GM23338 (cell line): ENCODE measurements around the gene STPG2. TPM values are rescaled to one million over a fixed set of nuclear protein-coding genes. Genes with fewer than 3 reads are reported as not detected.

Experiments
- ATAC-seq: fragments of 200-7000 bp; cut with Tn5 transposase; 3 replicates; pipeline ENCODE4 v1.9.1; 2020
- DNase-seq: peaks from one replicate; pipeline ENCODE4 v3.0.0-alpha.2; 2015; ENCODE audit warnings: low spot score
- H2AFZ ChIP-seq: fragments of 200-600 bp; sonication (generic); 2 replicates; pipeline ENCODE4 v1.8.0; 2016; ENCODE audit warnings: antibody characterized with exemption, mild to moderate bottlenecking, moderate library complexity
- H3F3A ChIP-seq: fragments of 200-600 bp; sonication (generic); replicated peaks from 2 replicates; pipeline ENCODE4 v1.8.0; 2017; ENCODE audit warnings: antibody characterized with exemption, mixed run types, low read depth
- H3K27ac ChIP-seq: fragments of 200-600 bp; sonication (generic); 2 replicates; pipeline ENCODE4 v1.6.1; 2016; ENCODE audit warnings: low read depth
- H3K27me3 ChIP-seq: fragments of 200-600 bp; sonication (generic); 2 replicates; pipeline ENCODE4 v1.8.0; 2016; ENCODE audit warnings: mild to moderate bottlenecking, mixed run types, moderate library complexity; ENCODE audit not compliant: insufficient read depth
- H3K36me3 ChIP-seq: fragments of 200-600 bp; sonication (generic); 2 replicates; pipeline ENCODE4 v1.8.0; 2016; ENCODE audit warnings: mild to moderate bottlenecking; ENCODE audit not compliant: insufficient read depth
- H3K4me1 ChIP-seq: fragments of 200-600 bp; sonication (generic); 2 replicates; pipeline ENCODE4 v1.8.0; 2016; ENCODE audit warnings: mild to moderate bottlenecking, moderate library complexity; ENCODE audit not compliant: insufficient read depth
- H3K4me2 ChIP-seq: fragments of 200-600 bp; sonication (generic); 2 replicates; pipeline ENCODE4 v1.7.1; 2017; ENCODE audit warnings: mixed run types
- H3K4me3 ChIP-seq: fragments of 200-600 bp; sonication (generic); 2 replicates; pipeline ENCODE4 v1.6.1; 2016; ENCODE audit warnings: mixed run types
- H3K79me2 ChIP-seq: fragments of 200-600 bp; sonication (generic); replicated peaks from 2 replicates; pipeline ENCODE4 v1.8.0; 2017; ENCODE audit warnings: mild to moderate bottlenecking; ENCODE audit not compliant: insufficient read depth
- H3K9me2 ChIP-seq: fragments of 200-600 bp; sonication (generic); 2 replicates; pipeline ENCODE4 v1.8.0; 2017; ENCODE audit not compliant: insufficient read depth
- H4K20me1 ChIP-seq: fragments of 200-600 bp; sonication (generic); replicated peaks from 2 replicates; pipeline ENCODE4 v1.8.0; 2017; ENCODE audit warnings: mild to moderate bottlenecking; ENCODE audit not compliant: insufficient read depth
- H3K27ac Mint-ChIP-seq: 2 replicates; pipeline ENCODE4 v1.8.0; 2020; ENCODE audit warnings: inconsistent platforms, mild to moderate bottlenecking, moderate library complexity, mixed read lengths
- H3K27me3 Mint-ChIP-seq: 3 replicates; pipeline ENCODE4 v1.8.0; 2022; ENCODE audit warnings: low read depth, mild to moderate bottlenecking, moderate library complexity, mixed read lengths, inconsistent platforms; ENCODE audit not compliant: insufficient read depth, poor library complexity
- H3K36me3 Mint-ChIP-seq: 3 replicates; pipeline ENCODE4 v1.8.0; 2021; ENCODE audit warnings: low read depth, mild to moderate bottlenecking, inconsistent platforms, moderate library complexity, mixed read lengths
- H3K4me1 Mint-ChIP-seq: 3 replicates; pipeline ENCODE4 v1.8.0; 2020; ENCODE audit warnings: mild to moderate bottlenecking, inconsistent platforms, mixed read lengths
- H3K4me3 Mint-ChIP-seq: 3 replicates; pipeline ENCODE4 v1.8.0; 2021; ENCODE audit warnings: moderate library complexity, mild to moderate bottlenecking, inconsistent platforms, mixed read lengths
- H3K9me3 Mint-ChIP-seq: 3 replicates; pipeline ENCODE4 v1.8.0; 2020; ENCODE audit warnings: moderate library complexity, mild to moderate bottlenecking, inconsistent platforms, mixed read lengths
- CTCF ChIP-seq, 2 experiments: fragments of 200-600 bp in 1 of 2; sonication (generic) in 1 of 2; conservative IDR thresholded peaks; 2 replicates each; pipeline versions ENCODE4 v1.5.1 to v1.6.1; 2016 to 2017; ENCODE audit warnings: antibody characterized with exemption in 2 of 2, low read depth in 2 of 2, mild to moderate bottlenecking in 2 of 2, moderate library complexity in 1 of 2
- EZH2phosphoT487 ChIP-seq: fragments of 200-600 bp; sonication (generic); IDR thresholded peaks from one replicate; pipeline ENCODE4 v1.8.1; 2018; ENCODE audit warnings: antibody characterized with exemption; ENCODE audit not compliant: unreplicated experiment
- JUNB ChIP-seq: IDR thresholded peaks from one replicate; pipeline ENCODE4 v1.6.1; 2016; ENCODE audit warnings: antibody characterized with exemption; ENCODE audit not compliant: unreplicated experiment
- NANOG ChIP-seq: IDR thresholded peaks from 2 replicates; pipeline ENCODE4 v1.6.1; 2016; ENCODE audit warnings: antibody characterized with exemption, borderline replicate concordance
- ZNF114 ChIP-seq: fragments of 250-450 bp; sonication (Bioruptor Pico); IDR thresholded peaks from 2 replicates; pipeline ENCODE4 v1.5.0; 2020; ENCODE audit warnings: mild to moderate bottlenecking, moderate library complexity
- polyA plus RNA-seq: library from polyadenylated mRNA; unstranded; fragments of >200 nt; fragmentation: Nextera tagmentation; extraction: Ambion mirVana; gene quantifications from 2 replicates; pipeline ENCODE4 v1.2.1, GENCODE V29; 2016
- total RNA-seq: library from RNA; depleted of rRNA; stranded (reverse); fragments of >200 nt; shearing (Covaris generic); gene quantifications from 2 replicates; pipeline ENCODE4 v1.2.3, GENCODE V29; 2014

STPG2 gene
- total and polyA plus RNA-seq, 2 experiments from 2014 or later = 0.17 to 0.32 TPM

- H3F3A ChIP-seq = no peaks in the 10 kb centered on the region
- no peak for ATAC-seq
- TF ChIP-seq JUNB (no peak), CTCF (conservative IDR thresholded peaks at IDR 0.05; ENCODE audit: low read depth in 2 of 2) (peak in 1 of 2 experiments; percentile 41; a peak in 2 of 4 replicates), EZH2phosphoT487 (no peak), ZNF114 (CRISPR knock-in tag) (no peak), NANOG (no peak)
- H3K79me2 ChIP-seq = no peaks in the 10 kb centered on the region
- H3K27ac ChIP-seq = no peak overlapping the region
- H3K27ac Mint-ChIP-seq = no peak overlapping the region
- H2AFZ ChIP-seq = no peak overlapping the region
- no peaks in the 10 kb centered on the region; the same call in 2 of the 3 replicates for H3K4me1 Mint-ChIP-seq
- H3K27me3 ChIP-seq = no peaks in the 10 kb centered on the region
- H3K4me3 ChIP-seq = no peak overlapping the region
- no peaks in the 10 kb centered on the region for H3K27me3 Mint-ChIP-seq
- no peaks in the 10 kb centered on the region for H3K9me3 Mint-ChIP-seq
- H3K9me2 ChIP-seq = no peaks in the 10 kb centered on the region
- H3K4me2 ChIP-seq = no peak overlapping the region
- no peaks in the 10 kb centered on the region for H3K4me1 ChIP-seq
- H3K36me3 Mint-ChIP-seq = no peaks in the 10 kb centered on the region
- H4K20me1 ChIP-seq = no peaks in the 10 kb centered on the region
- no peaks in the 10 kb centered on the region for H3K36me3 ChIP-seq
- H3K4me3 Mint-ChIP-seq = no peak overlapping the region
- DNase-seq = no peak
These were observed 8.1 kb upstream of the STPG2 start for GRCh38 chr4:98151145-98151924.

- Histone ChIP-seq H3K36me3 (no peaks in the 10 kb centered on the region), H3K79me2 (no peaks in the 10 kb centered on the region), H3K4me3 (no peak overlapping the region), H3K27ac (no peak overlapping the region), H3K4me1 (no peaks in the 10 kb centered on the region), H3F3A (no peaks in the 10 kb centered on the region), H4K20me1 (no peaks in the 10 kb centered on the region), H3K9me2 (no peaks in the 10 kb centered on the region), H2AFZ (no peak overlapping the region; the same call in 1 of the 2 replicates), H3K27me3 (no peaks in the 10 kb centered on the region), H3K4me2 (no peak overlapping the region)
- Mint-ChIP-seq H3K4me1 (no peaks in the 10 kb centered on the region; the same call in 2 of the 3 replicates), H3K36me3 (no peaks in the 10 kb centered on the region), H3K9me3 (no peaks in the 10 kb centered on the region), H3K27ac (no peak overlapping the region), H3K4me3 (no peak overlapping the region), H3K27me3 (no peaks in the 10 kb centered on the region)
- TF ChIP-seq EZH2phosphoT487 (no peak), CTCF (conservative IDR thresholded peaks at IDR 0.05; ENCODE audit: low read depth in 2 of 2) (peak in 1 of 2 experiments; percentile 52; a peak in 2 of 4 replicates)
- DNase-seq = no peak
- no peak for ATAC-seq
These were observed 7.0 kb upstream of the STPG2 start for GRCh38 chr4:98150092-98150761.
